ENCODE data around the gene DNAH5. TPM values are rescaled to one million over a fixed set of nuclear protein-coding genes. Genes with fewer than 3 reads are reported as not detected.
"Not testable (repeated sequence)": the region's sequence is repeated elsewhere in the genome, so short reads cannot be mapped to it uniquely, and the experiment has no call there.

DNAH5 gene
- total RNA-seq, 2 experiments from 2014 or later, result not detected

DNA sequence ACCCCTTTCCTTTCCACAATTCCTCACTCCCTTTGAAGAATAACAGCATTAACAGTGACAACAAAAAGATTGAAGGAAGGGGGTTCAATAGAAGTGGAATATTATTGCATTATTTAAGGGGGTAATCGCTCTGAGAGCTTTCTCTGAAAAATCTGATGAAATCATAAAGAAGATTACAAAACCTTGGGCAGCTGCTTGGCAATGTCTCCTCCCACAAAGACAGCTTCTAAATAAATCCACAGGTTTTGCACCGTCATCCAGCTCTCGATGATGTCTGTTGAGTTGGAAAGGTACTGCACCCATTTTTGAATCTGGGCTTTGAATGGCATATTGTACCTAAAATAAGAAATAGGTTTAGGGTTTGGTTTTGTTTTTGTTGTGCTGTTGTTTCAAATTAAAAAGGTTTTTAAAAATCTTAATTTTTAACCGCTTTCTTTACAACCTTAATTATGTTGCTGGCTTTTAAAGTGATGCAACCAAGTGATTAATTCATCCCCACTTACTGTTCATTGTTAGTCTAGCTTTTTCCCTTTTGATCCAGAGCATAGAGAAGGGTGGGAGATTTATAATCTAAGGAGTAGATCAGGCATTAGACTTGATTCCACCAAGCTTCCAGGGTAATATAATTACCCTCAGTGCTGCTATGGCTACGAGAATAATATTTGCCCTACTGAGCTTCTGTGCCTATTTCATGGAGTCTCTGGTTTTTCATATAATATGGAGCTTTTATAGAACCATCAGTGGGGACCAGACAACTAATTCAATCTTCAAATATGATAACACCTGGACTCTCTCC, 85.0 kb downstream of the DNAH5 start:
- ChIA-PET CTCF (no interaction called here), POLR2A (no interaction called here)
- H3K27ac Mint-ChIP-seq, result no peak overlapping the region
- no peaks in the 10 kb centered on the region for H3K36me3 Mint-ChIP-seq (ENCODE audit: low read depth)
- no peak for DNase-seq
- no peaks in the 10 kb centered on the region for H3K4me1 Mint-ChIP-seq
- no peaks in the 10 kb centered on the region for H3K27me3 Mint-ChIP-seq
- no peak overlapping the region for H3K4me3 Mint-ChIP-seq
- peaks cover 5% of the 10 kb centered on the region for H3K9me3 Mint-ChIP-seq

GRCh38 chr5:13843175-13843846, 101.2 kb downstream of the DNAH5 start:
- no peak overlapping the region for H3K27ac Mint-ChIP-seq
- no peaks in the 10 kb centered on the region for H3K9me3 Mint-ChIP-seq
- CTCF ChIA-PET, result no interaction called here
- DNase-seq, result no peak
- H3K36me3 Mint-ChIP-seq (ENCODE audit: low read depth), result no peaks in the 10 kb centered on the region
- POLR2A ChIA-PET, result no interaction called here
- no peak overlapping the region for H3K4me3 Mint-ChIP-seq
- no peaks in the 10 kb centered on the region for H3K4me1 Mint-ChIP-seq
- H3K27me3 Mint-ChIP-seq, result no peaks in the 10 kb centered on the region

DNA sequence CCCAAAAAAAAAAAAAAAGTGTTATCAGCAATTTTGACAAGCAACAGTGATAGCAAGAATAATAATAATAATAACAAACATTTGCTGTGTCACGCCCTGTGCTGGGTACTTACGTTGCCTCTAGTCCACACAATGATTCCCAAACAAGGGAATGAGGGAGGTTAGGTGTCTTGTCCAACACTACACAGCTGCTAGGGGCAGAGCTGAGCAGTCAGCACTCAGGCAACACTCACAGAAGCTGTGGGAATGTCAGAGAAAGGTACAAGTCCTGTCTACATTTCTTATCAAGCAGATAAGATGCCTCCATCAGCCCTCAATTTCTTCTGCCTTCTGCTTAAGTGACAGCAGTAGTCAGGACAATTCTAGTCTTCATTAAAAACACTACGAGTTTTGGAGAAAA, 111.0 kb downstream of the DNAH5 start:
- H3K9me3 Mint-ChIP-seq, result no peaks in the 10 kb centered on the region
- ChIA-PET CTCF (no interaction called here), POLR2A (no interaction called here)
- no peaks in the 10 kb centered on the region for H3K4me1 Mint-ChIP-seq
- H3K27ac Mint-ChIP-seq, result no peak overlapping the region
- no peaks in the 10 kb centered on the region for H3K27me3 Mint-ChIP-seq
- H3K36me3 Mint-ChIP-seq (ENCODE audit: low read depth), result no peaks in the 10 kb centered on the region
- no peak for DNase-seq
- no peak overlapping the region for H3K4me3 Mint-ChIP-seq

DNA sequence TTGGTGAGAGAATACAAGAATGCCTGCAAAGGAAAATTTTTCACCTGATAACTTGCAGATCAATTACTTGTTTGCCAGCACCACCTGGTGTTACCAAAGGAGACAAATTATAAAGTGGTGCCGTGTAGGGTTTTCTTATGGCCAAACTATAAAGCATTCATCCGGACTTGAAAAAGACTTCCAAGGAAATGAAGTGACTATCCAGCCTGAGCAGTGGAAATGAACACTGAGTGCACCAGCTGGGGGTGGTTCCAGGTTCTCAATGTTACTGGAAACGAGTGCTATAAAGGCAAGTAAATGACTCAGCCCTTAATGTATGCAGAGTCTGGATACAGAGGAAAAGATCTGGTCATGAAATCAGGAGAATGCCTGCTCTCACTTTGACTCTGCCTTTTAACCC, 113.1 kb downstream of the DNAH5 start:
- peaks cover 3% of the 10 kb centered on the region for H3K9me3 Mint-ChIP-seq
- H3K27ac Mint-ChIP-seq, result no peak overlapping the region
- DNase-seq, result no peak
- H3K36me3 Mint-ChIP-seq (ENCODE audit: low read depth), result no peaks in the 10 kb centered on the region
- CTCF ChIA-PET, result no interaction called here
- H3K4me3 Mint-ChIP-seq, result no peak overlapping the region
- POLR2A ChIA-PET, result no interaction called here
- H3K4me1 Mint-ChIP-seq, result no peaks in the 10 kb centered on the region
- H3K27me3 Mint-ChIP-seq, result no peaks in the 10 kb centered on the region

DNA sequence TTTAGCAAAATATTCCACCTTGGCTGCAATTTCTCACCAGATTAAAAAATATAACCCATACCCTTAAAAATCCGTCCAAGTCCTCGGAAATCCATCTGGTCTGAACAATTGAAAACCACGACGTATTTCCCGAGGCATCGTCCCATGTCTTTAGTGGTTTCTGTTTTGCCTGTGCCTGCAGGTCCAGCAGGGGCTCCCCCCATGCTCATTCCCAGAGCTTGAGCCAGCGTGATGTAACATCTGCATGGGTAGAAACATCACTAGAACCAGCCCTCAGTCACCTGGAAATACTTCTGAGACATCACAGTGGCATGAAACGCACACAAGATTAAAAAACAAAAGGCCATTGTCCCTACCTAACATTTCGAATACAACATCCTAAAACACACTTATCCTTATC, 114.0 kb downstream of the DNAH5 start:
- no peak for DNase-seq
- H3K27me3 Mint-ChIP-seq, result no peaks in the 10 kb centered on the region
- no peaks in the 10 kb centered on the region for H3K36me3 Mint-ChIP-seq (ENCODE audit: low read depth)
- H3K4me1 Mint-ChIP-seq, result no peaks in the 10 kb centered on the region
- peaks cover 5% of the 10 kb centered on the region for H3K9me3 Mint-ChIP-seq
- ChIA-PET CTCF (no interaction called here), POLR2A (no interaction called here)
- H3K4me3 Mint-ChIP-seq, result no peak overlapping the region
- H3K27ac Mint-ChIP-seq, result no peak overlapping the region

GRCh38 chr5:13821366-13821765, 123.1 kb downstream of the DNAH5 start:
- DNase-seq, result no peak
- ChIA-PET CTCF (no interaction called here), POLR2A (no interaction called here)
- Mint-ChIP-seq H3K9me3 (peaks cover 2% of the 10 kb centered on the region), H3K27ac (no peak overlapping the region), H3K36me3 (ENCODE audit: low read depth) (no peaks in the 10 kb centered on the region), H3K4me3 (no peak overlapping the region), H3K4me1 (no peaks in the 10 kb centered on the region), H3K27me3 (no peaks in the 10 kb centered on the region)

GRCh38 chr5:13816126-13816525, 128.4 kb downstream of the DNAH5 start:
- POLR2A ChIA-PET, result no interaction called here
- no peaks in the 10 kb centered on the region for H3K27me3 Mint-ChIP-seq
- H3K4me3 Mint-ChIP-seq, result no peak overlapping the region
- H3K36me3 Mint-ChIP-seq (ENCODE audit: low read depth), result no peaks in the 10 kb centered on the region
- DNase-seq, result no peak
- no peak overlapping the region for H3K27ac Mint-ChIP-seq
- H3K9me3 Mint-ChIP-seq, result no peaks in the 10 kb centered on the region
- no peaks in the 10 kb centered on the region for H3K4me1 Mint-ChIP-seq
- CTCF ChIA-PET, result no interaction called here

DNA sequence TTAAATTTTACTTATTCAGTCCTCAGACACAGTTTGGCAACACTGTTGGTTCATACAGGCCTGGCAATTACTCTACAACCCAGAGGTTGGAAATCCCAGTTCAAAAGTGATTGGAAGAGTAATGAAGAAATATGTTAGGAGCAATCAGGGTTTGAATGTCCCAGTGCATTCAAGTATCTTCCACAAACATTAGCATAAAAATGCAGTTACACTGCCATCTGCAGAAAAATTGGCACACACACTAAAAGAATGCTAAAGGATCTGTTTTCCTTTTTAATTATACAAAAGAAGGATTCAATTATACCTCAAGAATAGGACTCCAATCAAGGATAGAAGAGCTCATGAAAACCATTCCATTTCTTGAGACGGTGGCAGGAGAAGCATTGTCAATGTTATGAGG, 130.2 kb downstream of the DNAH5 start:
- ChIA-PET CTCF (no interaction called here), POLR2A (no interaction called here)
- Mint-ChIP-seq H3K36me3 (ENCODE audit: low read depth) (no peaks in the 10 kb centered on the region), H3K4me1 (no peaks in the 10 kb centered on the region), H3K27ac (no peak overlapping the region), H3K9me3 (peaks cover 3% of the 10 kb centered on the region), H3K4me3 (no peak overlapping the region), H3K27me3 (no peaks in the 10 kb centered on the region)
- no peak for DNase-seq

DNA sequence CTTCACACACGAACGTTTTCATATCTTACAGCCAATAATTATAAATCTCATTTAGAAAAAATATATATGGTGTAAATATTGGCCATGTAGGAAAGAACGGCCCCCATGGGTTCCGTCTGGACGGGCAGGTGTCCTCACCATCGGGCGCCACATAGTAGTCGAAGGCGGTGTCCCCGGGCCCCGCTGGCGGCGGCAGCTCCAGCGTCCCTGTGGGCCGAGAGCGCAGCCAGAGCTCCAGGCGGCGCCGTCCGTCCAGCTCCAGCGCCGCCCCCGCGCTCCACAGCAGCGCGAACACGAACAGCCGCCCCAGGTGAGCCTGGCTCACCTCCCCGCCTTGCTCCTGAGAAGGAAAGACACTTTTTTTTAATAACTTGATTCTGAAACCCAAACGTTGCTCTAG, 134.6 kb downstream of the DNAH5 start:
- Mint-ChIP-seq H3K4me3 (no peak overlapping the region), H3K9me3 (peaks cover 7% of the 10 kb centered on the region), H3K27ac (no peak overlapping the region), H3K4me1 (no peaks in the 10 kb centered on the region), H3K36me3 (ENCODE audit: low read depth) (no peaks in the 10 kb centered on the region), H3K27me3 (no peaks in the 10 kb centered on the region)
- no peak for DNase-seq
- CTCF ChIA-PET, result no interaction called here
- POLR2A ChIA-PET, result no interaction called here

DNA sequence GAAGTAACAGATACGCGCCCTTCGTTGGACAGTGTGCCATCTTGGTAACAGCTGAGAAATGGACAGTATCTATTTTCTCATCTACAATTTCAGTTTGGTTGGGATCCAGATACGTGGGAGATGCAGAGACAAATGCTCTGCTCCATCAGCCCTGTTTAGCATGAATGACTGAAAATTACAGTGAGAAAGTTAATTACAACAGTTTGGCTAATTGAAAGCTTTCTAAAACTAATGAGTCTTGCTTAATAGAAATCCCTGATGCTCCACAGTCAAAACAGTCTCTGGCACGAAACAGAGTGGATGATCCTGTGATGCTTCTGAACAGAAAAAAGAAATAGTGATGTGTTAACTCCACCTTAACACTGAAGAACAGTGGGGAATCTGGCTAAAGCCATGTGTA, 140.2 kb downstream of the DNAH5 start:
- DNase-seq, result no peak
- no peaks in the 10 kb centered on the region for H3K36me3 Mint-ChIP-seq (ENCODE audit: low read depth)
- ChIA-PET POLR2A (no interaction called here), CTCF (no interaction called here)
- no peak overlapping the region for H3K27ac Mint-ChIP-seq
- H3K9me3 Mint-ChIP-seq, result peaks cover 4% of the 10 kb centered on the region
- no peaks in the 10 kb centered on the region for H3K4me1 Mint-ChIP-seq
- H3K27me3 Mint-ChIP-seq, result no peaks in the 10 kb centered on the region
- H3K4me3 Mint-ChIP-seq, result no peak overlapping the region

- CTCF ChIA-PET; H3K9me3 Mint-ChIP-seq; H3K4me1 Mint-ChIP-seq; H3K4me3 Mint-ChIP-seq; H3K36me3 Mint-ChIP-seq (ENCODE audit: low read depth); H3K27me3 Mint-ChIP-seq; H3K27ac Mint-ChIP-seq; POLR2A ChIA-PET; DNase-seq: not testable (repeated sequence)
Observed at GRCh38 chr5:13798569-13798968, 145.9 kb downstream of the DNAH5 start.

- Mint-ChIP-seq H3K4me1 (no peaks in the 10 kb centered on the region), H3K27me3 (no peaks in the 10 kb centered on the region), H3K36me3 (ENCODE audit: low read depth) (no peaks in the 10 kb centered on the region), H3K9me3 (peaks cover 13% of the 10 kb centered on the region), H3K27ac (no peak overlapping the region), H3K4me3 (no peak overlapping the region)
- no peak for DNase-seq
- ChIA-PET CTCF (no interaction called here), POLR2A (interaction anchor here (0.6 kb wide), 1 partner anchor 25 kb away, joined by 3 read pairs; no protein-coding TSS in a partner anchor)
Observed at GRCh38 chr5:13785781-13786415, 158.6 kb downstream of the DNAH5 start.

- Mint-ChIP-seq H3K4me1 (no peaks in the 10 kb centered on the region), H3K27me3 (no peaks in the 10 kb centered on the region), H3K9me3 (peaks cover 5% of the 10 kb centered on the region), H3K4me3 (no peak overlapping the region), H3K27ac (no peak overlapping the region), H3K36me3 (ENCODE audit: low read depth) (no peaks in the 10 kb centered on the region)
- DNase-seq, result no peak
- ChIA-PET CTCF (no interaction called here), POLR2A (no interaction called here)
Observed at GRCh38 chr5:13783726-13784125, 160.8 kb downstream of the DNAH5 start.

DNA sequence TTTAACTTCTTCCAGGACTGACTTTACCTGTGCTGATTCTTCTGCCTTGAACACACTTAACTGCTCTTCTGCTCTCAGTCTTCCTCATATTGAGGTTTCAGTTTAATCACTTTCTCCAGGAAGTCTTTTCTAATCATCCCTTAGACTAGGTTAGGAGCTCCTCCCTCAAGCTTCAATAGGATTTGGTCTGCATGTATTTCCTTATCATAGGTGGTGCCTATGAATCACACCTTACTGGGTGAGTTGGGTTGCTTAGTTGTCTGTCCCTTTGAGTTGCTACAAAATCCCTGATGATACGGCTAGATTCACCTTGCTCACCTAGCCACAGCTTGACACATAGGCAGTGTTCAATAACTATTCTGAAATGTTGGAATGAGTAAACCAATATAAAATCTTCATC, 164.4 kb downstream of the DNAH5 start:
- no peaks in the 10 kb centered on the region for H3K36me3 Mint-ChIP-seq (ENCODE audit: low read depth)
- H3K27ac Mint-ChIP-seq, result no peak overlapping the region
- H3K9me3 Mint-ChIP-seq, result peaks cover 4% of the 10 kb centered on the region
- no peak for DNase-seq
- CTCF ChIA-PET, result no interaction called here
- H3K27me3 Mint-ChIP-seq, result no peaks in the 10 kb centered on the region
- H3K4me1 Mint-ChIP-seq, result no peaks in the 10 kb centered on the region
- H3K4me3 Mint-ChIP-seq, result no peak overlapping the region
- POLR2A ChIA-PET, result no interaction called here
